HG02885 (cell line): ENCODE results near the gene ZNF783.
"Not testable (repeated sequence)": the region's sequence is repeated elsewhere in the genome, so short reads cannot be mapped to it uniquely, and the experiment has no call there.

Experiments used
- ATAC-seq: cut with Tn5 transposase; IDR thresholded peaks from one replicate; pipeline ENCODE4 v1.9.1; 2021; ENCODE audit warnings: mild to moderate bottlenecking; ENCODE audit not compliant: unreplicated experiment, poor library complexity

Gene ZNF783

GRCh38 chr7:149321978-149322541 is 60.1 kb downstream of the ZNF783 start:
- no peak for ATAC-seq

GRCh38 chr7:149322737-149323136 is 60.7 kb downstream of the ZNF783 start:
- no peak for ATAC-seq

DNA sequence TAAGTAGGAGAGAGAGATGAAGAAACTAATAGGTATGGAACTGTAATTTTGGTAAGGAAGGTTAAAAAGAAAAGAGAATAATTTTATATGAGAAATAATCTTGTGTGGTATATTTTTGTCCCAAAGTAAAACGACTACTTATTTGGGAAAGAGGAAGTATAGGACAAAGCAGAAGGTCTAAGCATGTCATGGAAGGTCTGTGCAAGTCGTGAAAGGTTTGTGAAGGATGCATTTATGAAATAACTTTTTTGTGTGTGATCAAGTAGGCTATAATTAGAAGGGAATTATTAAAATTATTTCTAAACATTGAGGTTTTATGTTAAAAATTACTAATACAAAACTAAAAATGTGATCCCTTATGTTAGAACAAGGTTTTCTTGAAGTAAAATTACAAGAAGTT is 63.3 kb downstream of the ZNF783 start:
- no peak for ATAC-seq

DNA sequence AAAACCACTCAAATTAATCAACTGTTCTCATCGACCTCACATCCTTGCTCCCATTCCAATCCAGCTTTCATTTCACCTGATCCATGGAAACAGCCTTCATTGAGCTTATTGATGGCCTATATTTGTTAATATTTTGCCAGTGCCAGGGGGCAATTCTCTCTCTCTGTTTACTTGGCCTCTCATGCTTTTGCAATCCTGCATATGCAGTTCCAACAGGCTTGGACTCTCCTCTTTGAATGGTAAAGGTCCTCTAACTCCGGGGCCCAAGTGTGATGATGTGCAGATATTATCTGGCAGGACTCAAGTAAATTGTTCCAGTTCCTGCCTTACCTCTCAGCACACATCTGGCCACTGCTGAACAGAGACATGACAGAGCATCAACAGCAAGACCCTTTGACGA is 67.3 kb downstream of the ZNF783 start:
- no peak for ATAC-seq

DNA sequence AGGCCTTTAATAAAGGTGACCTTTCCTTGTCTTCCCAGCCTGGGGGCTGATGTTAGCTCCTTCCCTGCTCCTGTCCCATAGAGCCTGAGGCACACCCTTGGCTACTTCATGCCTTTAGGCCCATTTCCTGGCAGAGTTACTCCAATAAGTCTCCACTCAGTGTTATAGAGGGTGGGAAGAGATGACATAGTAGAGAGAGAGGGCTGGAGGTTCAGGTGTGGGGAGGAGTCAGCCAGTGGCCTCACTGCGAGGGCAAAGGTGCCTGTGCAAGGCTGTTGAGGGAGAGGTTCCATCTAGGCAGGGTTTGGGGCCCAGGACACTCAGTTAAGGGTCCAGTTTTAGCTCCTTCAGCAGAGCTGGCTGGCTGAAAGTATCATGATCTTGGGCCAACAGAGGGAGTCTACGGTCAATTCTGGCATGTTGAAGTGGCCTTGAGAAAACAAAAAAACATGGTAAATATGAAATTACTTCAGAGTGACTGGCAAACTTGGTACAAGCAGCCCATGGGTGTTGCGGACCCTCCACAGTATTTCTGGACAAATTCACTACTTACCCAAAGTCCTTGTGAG is 67.9 kb downstream of the ZNF783 start:
- ATAC-seq: no peak

DNA sequence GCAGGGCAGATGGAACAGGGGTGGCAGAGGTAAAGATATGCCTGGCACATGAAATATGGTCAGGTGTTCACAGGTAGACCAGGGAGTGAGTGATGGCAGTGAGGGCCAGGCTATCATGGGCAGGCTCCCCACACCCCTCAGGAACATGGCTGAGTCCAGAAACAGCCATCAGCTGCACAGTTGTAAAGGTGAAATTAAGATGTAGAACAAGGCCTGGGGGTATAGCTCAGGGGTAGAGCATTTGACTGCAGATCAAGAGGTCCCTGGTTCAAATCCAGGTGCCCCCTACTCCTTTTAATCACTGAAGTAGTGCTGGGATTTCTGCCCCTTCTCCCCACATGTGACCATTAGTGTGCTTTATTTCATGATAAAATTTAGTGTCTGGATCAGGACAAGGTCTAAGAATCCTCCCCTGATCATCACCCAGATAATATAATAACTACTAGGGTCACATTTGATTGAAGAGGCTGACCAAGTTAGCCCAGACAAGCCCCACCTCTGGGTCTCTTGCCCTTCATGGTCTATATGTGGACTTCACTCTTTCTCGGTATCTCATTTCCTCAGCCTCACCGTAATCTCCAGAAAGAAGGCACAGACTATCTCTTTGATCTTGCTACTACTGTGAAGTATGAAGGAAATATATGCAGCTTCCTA is 69.0 kb downstream of the ZNF783 start:
- ATAC-seq: no peak

DNA sequence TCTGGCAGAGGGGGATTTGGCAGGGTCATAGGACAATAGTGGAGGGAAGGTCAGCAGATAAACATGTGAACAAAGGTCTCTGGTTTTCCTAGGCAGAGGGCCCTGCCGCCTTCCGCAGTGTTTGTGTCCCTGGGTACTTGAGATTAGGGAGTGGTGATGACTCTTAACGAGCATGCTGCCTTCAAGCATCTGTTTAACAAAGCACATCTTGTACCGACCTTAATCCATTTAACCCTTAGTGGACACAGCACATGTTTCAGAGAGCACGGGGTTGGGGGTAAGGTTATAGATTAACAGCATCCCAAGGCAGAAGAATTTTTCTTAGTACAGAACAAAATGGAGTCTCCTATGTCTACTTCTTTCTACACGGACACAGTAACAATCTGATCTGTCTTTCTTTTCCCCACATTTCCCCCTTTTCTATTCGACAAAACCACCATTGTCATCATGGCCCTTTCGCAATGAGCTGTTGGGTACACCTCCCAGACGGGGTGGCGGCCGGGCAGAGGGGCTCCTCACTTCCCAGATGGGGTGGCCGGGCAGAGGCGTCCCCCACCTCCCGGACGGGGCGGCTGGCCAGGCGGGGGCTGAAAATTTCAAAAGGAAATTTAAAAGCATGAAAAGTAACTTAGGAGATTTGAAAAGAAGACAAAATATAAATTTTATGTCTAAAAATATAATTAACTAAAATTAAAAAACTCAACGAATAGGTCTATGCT is 70.8 kb downstream of the ZNF783 start:
- not testable (repeated sequence) for ATAC-seq

GRCh38 chr7:149333321-149333717 is 71.3 kb downstream of the ZNF783 start:
- ATAC-seq: no peak

DNA sequence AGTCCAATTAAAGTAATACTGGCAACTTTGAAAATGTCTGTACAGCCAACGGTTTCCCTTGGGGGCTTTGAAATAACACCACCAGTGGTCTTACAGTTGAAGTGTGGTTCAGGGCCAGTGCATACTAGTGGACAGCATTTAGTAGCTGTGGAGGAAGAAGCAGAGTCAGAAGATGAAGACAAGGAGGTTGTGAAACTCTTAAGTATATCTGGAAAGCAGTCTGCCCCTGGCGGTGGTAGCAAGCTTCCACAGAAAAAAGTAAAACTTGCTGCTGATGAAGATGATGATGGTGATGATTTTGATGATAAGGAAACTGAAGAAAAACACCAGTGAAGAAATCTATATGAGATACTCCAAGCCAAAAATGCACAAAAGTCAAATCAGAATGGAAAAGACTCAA is 72.2 kb downstream of the ZNF783 start:
- ATAC-seq: no peak
